Superior temporal gyrus (tissue), 1 donor: ENCODE data around the gene SYPL2.
A peak's percentile ranks its signal among the peaks of the same experiment; 100 is the strongest.

Experiments used
- DNase-seq: peaks from one replicate; pipeline ENCODE4 v3.0.0-alpha.2; 2016; ENCODE audit errors: extremely low spot score

SYPL2 gene

GRCh38 chr1:109514846-109515245 lies 48.5 kb downstream of the SYPL2 start:
- no peak for DNase-seq

GRCh38 chr1:109516872-109517271 lies 50.5 kb downstream of the SYPL2 start:
- no peak for DNase-seq

- DNase-seq, result no peak
Measured at GRCh38 chr1:109517337-109517736, 51.0 kb downstream of the SYPL2 start.

- no peak for DNase-seq
Measured at GRCh38 chr1:109521002-109521951, 54.9 kb downstream of the SYPL2 start.

- no peak for DNase-seq
Measured at GRCh38 chr1:109522026-109522425, 55.7 kb downstream of the SYPL2 start.

GRCh38 chr1:109523706-109524105 lies 57.4 kb downstream of the SYPL2 start:
- no peak for DNase-seq

- no peak for DNase-seq
Measured at GRCh38 chr1:109527098-109527811, 60.9 kb downstream of the SYPL2 start.

- DNase-seq, result no peak
Measured at GRCh38 chr1:109527846-109528695, 61.7 kb downstream of the SYPL2 start.

GRCh38 chr1:109528712-109529111 lies 62.4 kb downstream of the SYPL2 start:
- no peak for DNase-seq

GRCh38 chr1:109529881-109530456 lies 63.6 kb downstream of the SYPL2 start:
- DNase-seq, result no peak

- DNase-seq, result peak; percentile 54
Measured at GRCh38 chr1:109530457-109531087, 64.2 kb downstream of the SYPL2 start.

GRCh38 chr1:109531380-109531779 lies 65.0 kb downstream of the SYPL2 start:
- no peak for DNase-seq
